OCI-LY1 (cell line): ENCODE results near the gene TTLL11.

Experiments used
- CTCF ChIP-seq: fragments of 200-600 bp; sonication (generic), shearing (Covaris generic); IDR thresholded peaks from 2 replicates; pipeline ENCODE4 v1.5.1; 2017; ENCODE audit warnings: mild to moderate bottlenecking, antibody characterized with exemption, low read length, moderate library complexity, mixed read lengths
- EZH2 ChIP-seq: fragments of 200-600 bp; sonication (generic), shearing (Covaris generic); IDR thresholded peaks from 2 replicates; pipeline ENCODE4 v1.8.0; 2017; ENCODE audit warnings: borderline replicate concordance, mixed run types, mild to moderate bottlenecking, antibody characterized with exemption, low read length, moderate library complexity, mixed read lengths

GRCh38 chr9:121878271-121878822 is 214.8 kb downstream of the TTLL11 start:
- TF ChIP-seq CTCF, result no peak
- no peak for TF ChIP-seq EZH2
